H9 (cell line): ENCODE data around the gene DCDC1. TPM values are rescaled to one million over a fixed set of nuclear protein-coding genes. Genes with fewer than 3 reads are reported as not detected.

Source experiments
- DNase-seq: peaks from one replicate; pipeline ENCODE4 v3.0.0-alpha.2; 2017
- H2AFZ ChIP-seq: one replicate; pipeline ENCODE4 v1.6.1; 2013; ENCODE audit warnings: mild to moderate bottlenecking, low read length, control low read depth, moderate library complexity
- H2AK5ac ChIP-seq: 2 replicates; pipeline ENCODE4 v1.6.1; 2013; ENCODE audit warnings: low read length, control low read depth, mixed read lengths; ENCODE audit not compliant: insufficient read length
- H2BK120ac ChIP-seq: one replicate; pipeline ENCODE4 v1.6.1; 2013; ENCODE audit warnings: low read depth, mild to moderate bottlenecking, low read length, control low read depth, inconsistent platforms; ENCODE audit not compliant: poor library complexity, severe bottlenecking
- H2BK12ac ChIP-seq: 2 replicates; pipeline ENCODE4 v1.6.1; 2013; ENCODE audit warnings: low read length, control low read depth, mixed read lengths, low read depth; ENCODE audit not compliant: insufficient read length
- H2BK15ac ChIP-seq: 2 replicates; pipeline ENCODE4 v1.6.1; 2013; ENCODE audit warnings: low read depth, low read length, control low read depth
- H2BK20ac ChIP-seq: one replicate; pipeline ENCODE4 v1.6.1; 2013; ENCODE audit warnings: low read depth, mild to moderate bottlenecking, low read length, control low read depth, inconsistent platforms; ENCODE audit not compliant: poor library complexity, severe bottlenecking
- H2BK5ac ChIP-seq: 2 replicates; pipeline ENCODE4 v1.6.1; 2013; ENCODE audit warnings: low read length, control low read depth, mixed read lengths; ENCODE audit not compliant: insufficient read length
- H3K14ac ChIP-seq: 2 replicates; pipeline ENCODE4 v1.6.1; 2013; ENCODE audit warnings: low read length, control low read depth; ENCODE audit not compliant: insufficient read depth
- H3K18ac ChIP-seq: 2 replicates; pipeline ENCODE4 v1.6.1; 2013; ENCODE audit warnings: low read depth, mild to moderate bottlenecking, mixed read lengths, low read length, control low read depth; ENCODE audit not compliant: insufficient read length
- H3K23ac ChIP-seq: 2 replicates; pipeline ENCODE4 v1.6.1; 2013; ENCODE audit warnings: low read length, control low read depth, mixed read lengths, low read depth; ENCODE audit not compliant: insufficient read length
- H3K23me2 ChIP-seq: 2 replicates; pipeline ENCODE4 v1.6.1; 2013; ENCODE audit warnings: low read depth, mild to moderate bottlenecking, mixed read lengths, low read length, control low read depth; ENCODE audit not compliant: insufficient read length, poor library complexity, severe bottlenecking
- H3K27ac ChIP-seq: 2 replicates; pipeline ENCODE4 v1.5.1; 2013; ENCODE audit warnings: low read length, control low read depth, mixed read lengths, low read depth; ENCODE audit not compliant: insufficient read length
- H3K27me3 ChIP-seq: 2 replicates; pipeline ENCODE4 v1.6.1; 2013; ENCODE audit warnings: low read length, control low read depth, inconsistent platforms; ENCODE audit not compliant: insufficient read depth
- H3K4ac ChIP-seq: 2 replicates; pipeline ENCODE4 v1.6.1; 2013; ENCODE audit warnings: low read depth, mild to moderate bottlenecking, control low read depth, inconsistent platforms, low read length, moderate library complexity
- H3K4me1 ChIP-seq: 2 replicates; pipeline ENCODE4 v1.6.1; 2013; ENCODE audit warnings: low read length, control low read depth, inconsistent platforms; ENCODE audit not compliant: insufficient read depth
- H3K4me2 ChIP-seq: 2 replicates; pipeline ENCODE4 v1.6.1; 2013; ENCODE audit warnings: low read length, control low read depth, mixed read lengths; ENCODE audit not compliant: insufficient read length, insufficient read depth
- H3K56ac ChIP-seq: 2 replicates; pipeline ENCODE4 v1.6.1; 2013; ENCODE audit warnings: low read depth, mild to moderate bottlenecking, mixed read lengths, low read length, control low read depth; ENCODE audit not compliant: insufficient read length
- H3K79me1 ChIP-seq: 2 replicates; pipeline ENCODE4 v1.6.1; 2013; ENCODE audit warnings: low read depth, mild to moderate bottlenecking, moderate library complexity, low read length, control low read depth, inconsistent platforms; ENCODE audit not compliant: insufficient read depth, poor library complexity, severe bottlenecking
- H3K79me2 ChIP-seq: 2 replicates; pipeline ENCODE4 v1.6.1; 2013; ENCODE audit warnings: low read length, control low read depth, inconsistent platforms; ENCODE audit not compliant: insufficient read depth
- H3K9ac ChIP-seq: 2 replicates; pipeline ENCODE4 v1.6.1; 2013; ENCODE audit warnings: low read length, control low read depth, mixed read lengths; ENCODE audit not compliant: insufficient read length; ENCODE audit errors: extremely low read depth
- H3K9me3 ChIP-seq: one replicate; pipeline ENCODE4 v1.6.1; 2013; ENCODE audit warnings: low read depth, low read length, inconsistent platforms; ENCODE audit not compliant: control insufficient read depth
- H3T11ph ChIP-seq: one replicate; pipeline ENCODE4 v1.6.1; 2013; ENCODE audit warnings: mild to moderate bottlenecking, low read length, control low read depth, inconsistent platforms
- H4K20me1 ChIP-seq: one replicate; pipeline ENCODE4 v1.6.1; 2013; ENCODE audit not compliant: control insufficient read depth, insufficient read length, insufficient read depth
- H4K5ac ChIP-seq: 2 replicates; pipeline ENCODE4 v1.6.1; 2013; ENCODE audit warnings: low read depth, mild to moderate bottlenecking, mixed read lengths, low read length, control low read depth; ENCODE audit not compliant: insufficient read length
- H4K8ac ChIP-seq: replicated peaks from 2 replicates; pipeline ENCODE4 v1.6.1; 2013; ENCODE audit warnings: low read length, control low read depth, mixed read lengths, low read depth; ENCODE audit not compliant: insufficient read length
- H4K91ac ChIP-seq: 2 replicates; pipeline ENCODE4 v1.6.1; 2013; ENCODE audit warnings: low read depth, mild to moderate bottlenecking, moderate library complexity, mixed read lengths, low read length, control low read depth; ENCODE audit not compliant: insufficient read length
- H3K27ac Mint-ChIP-seq, 3 experiments: 2 replicates in 2 of 3; 3 replicates in 1 of 3; pipeline ENCODE4 v1.8.0; 2020 to 2021; ENCODE audit warnings: mixed read lengths in 3 of 3, mild to moderate bottlenecking in 1 of 3, moderate library complexity in 1 of 3
- H3K27me3 Mint-ChIP-seq: 2 replicates; pipeline ENCODE4 v1.8.0; 2021; ENCODE audit warnings: low read depth, mild to moderate bottlenecking, moderate library complexity, mixed read lengths
- H3K36me3 Mint-ChIP-seq, 3 experiments: 2 replicates in 2 of 3; 3 replicates in 1 of 3; pipeline ENCODE4 v1.8.0; 2020 to 2021; ENCODE audit warnings: low read depth in 3 of 3, mixed read lengths in 3 of 3; ENCODE audit not compliant: insufficient read depth in 1 of 3
- H3K4me1 Mint-ChIP-seq, 2 experiments: 2 replicates each; pipeline ENCODE4 v1.8.0; 2020; ENCODE audit warnings: mixed read lengths in 2 of 2
- H3K4me3 Mint-ChIP-seq, 2 experiments: 2 replicates in 1 of 2; 3 replicates in 1 of 2; pipeline ENCODE4 v1.8.0; 2020 to 2021; ENCODE audit warnings: mild to moderate bottlenecking in 2 of 2, mixed read lengths in 2 of 2, moderate library complexity in 1 of 2
- H3K9me3 Mint-ChIP-seq, 2 experiments: 2 replicates in 1 of 2; 3 replicates in 1 of 2; pipeline ENCODE4 v1.8.0; 2020; ENCODE audit warnings: mild to moderate bottlenecking in 2 of 2, mixed read lengths in 2 of 2, moderate library complexity in 1 of 2
- CTCF ChIP-seq: fragments of 200-600 bp; sonication (generic); conservative IDR thresholded peaks from 3 replicates; pipeline ENCODE4 v1.8.0; 2021; ENCODE audit warnings: antibody characterized with exemption, mild to moderate bottlenecking
- WGBS: extraction: QIAGEN DNeasy Blood & Tissue Kit; methylation state at CpG from one replicate; pipeline ENCODE4 v1.1.7; 2013; ENCODE audit warnings: missing lambda C conversion rate, low lambda C conversion rate, mixed read lengths; ENCODE audit not compliant: insufficient read length; ENCODE audit errors: extremely low coverage; 5-methylcytosine and 5-hydroxymethylcytosine counted together
- total RNA-seq: library from RNA; stranded (reverse); gene quantifications from 2 replicates; pipeline ENCODE4 v1.2.1, GENCODE V29; 2021

The DCDC1 gene
- total RNA-seq, 1 experiment from 2014 or later: 0.09 TPM

DNA sequence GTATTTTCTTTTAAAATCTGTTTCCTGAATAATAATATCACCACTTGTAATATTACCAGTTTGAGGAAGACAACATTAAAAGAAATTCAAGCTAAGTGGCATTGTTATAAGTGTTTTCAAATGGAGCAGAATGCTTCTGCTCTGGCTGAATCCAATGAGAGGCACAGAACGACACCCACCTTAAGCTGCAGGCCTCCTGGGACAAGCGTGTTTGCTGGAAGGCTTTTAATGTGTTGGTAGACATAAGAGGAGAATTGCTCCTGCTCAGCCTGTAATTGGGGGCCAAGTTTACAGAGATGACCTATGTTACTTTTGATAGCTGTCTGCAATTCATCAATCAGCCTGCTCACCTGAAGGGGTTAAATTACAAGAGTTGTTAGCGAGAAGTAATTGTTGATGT, 242.2 kb downstream of the DCDC1 start:
- H3K27me3 Mint-ChIP-seq: no peaks in the 10 kb centered on the region
- Histone ChIP-seq H2BK12ac (no peak overlapping the region), H3K23ac (no peak overlapping the region), H3K18ac (no peak overlapping the region), H3T11ph (no peak overlapping the region), H3K14ac (no peak overlapping the region), H3K27ac (no peak overlapping the region), H4K5ac (no peak overlapping the region), H2AFZ (no peak overlapping the region), H2BK15ac (no peak overlapping the region), H3K4me1 (no peaks in the 10 kb centered on the region), H2AK5ac (no peak overlapping the region), H4K91ac (no peak overlapping the region), H3K56ac (no peak overlapping the region), H3K79me1 (no peaks in the 10 kb centered on the region), H3K9me3 (no peaks in the 10 kb centered on the region), H2BK20ac (no peak overlapping the region), H2BK5ac (no peak overlapping the region), H3K4ac (no peak overlapping the region), H3K79me2 (no peaks in the 10 kb centered on the region), H3K4me2 (no peak overlapping the region), H4K8ac (no peak overlapping the region), H3K23me2 (no peaks in the 10 kb centered on the region), H3K9ac (no peak overlapping the region), H3K27me3 (no peaks in the 10 kb centered on the region), H4K20me1 (no peaks in the 10 kb centered on the region), H2BK120ac (no peak overlapping the region)
- peaks cover 7% of the 10 kb centered on the region in 2 experiments for H3K4me1 Mint-ChIP-seq
- TF ChIP-seq CTCF: no peak
- no peak overlapping the region for H3K4me3 Mint-ChIP-seq
- WGBS: no CpG with 5 or more reads among the region's 3 CpGs
- peaks cover 11 to 19% (median 12%) of the 10 kb centered on the region in 3 experiments for H3K36me3 Mint-ChIP-seq
- DNase-seq: no peak
- H3K9me3 Mint-ChIP-seq: peaks cover 17 to 21% of the 10 kb centered on the region in 2 experiments
- peak overlapping the region in 1 of 3 experiments; percentile 82; a peak in 1 of 7 replicates for H3K27ac Mint-ChIP-seq
